DND-41 (cell line): Measurements from ENCODE around the gene ERCC6L2.

Experiments used
- EZH2 ChIP-seq: IDR thresholded peaks from 3 replicates; pipeline ENCODE4 v1.6.1; 2012; ENCODE audit warnings: borderline replicate concordance, low read depth, mild to moderate bottlenecking, moderate library complexity, low read length, inconsistent platforms; ENCODE audit not compliant: severe bottlenecking
- TF ChIP-seq, protein P1 (sequence below): IDR thresholded peaks from 2 replicates; pipeline ENCODE4 v1.5.1; 2012; ENCODE audit warnings: borderline replicate concordance, low read length, moderate library complexity, mild to moderate bottlenecking; ENCODE audit not compliant: poor library complexity, severe bottlenecking; ENCODE audit errors: extremely low read depth

DNA sequence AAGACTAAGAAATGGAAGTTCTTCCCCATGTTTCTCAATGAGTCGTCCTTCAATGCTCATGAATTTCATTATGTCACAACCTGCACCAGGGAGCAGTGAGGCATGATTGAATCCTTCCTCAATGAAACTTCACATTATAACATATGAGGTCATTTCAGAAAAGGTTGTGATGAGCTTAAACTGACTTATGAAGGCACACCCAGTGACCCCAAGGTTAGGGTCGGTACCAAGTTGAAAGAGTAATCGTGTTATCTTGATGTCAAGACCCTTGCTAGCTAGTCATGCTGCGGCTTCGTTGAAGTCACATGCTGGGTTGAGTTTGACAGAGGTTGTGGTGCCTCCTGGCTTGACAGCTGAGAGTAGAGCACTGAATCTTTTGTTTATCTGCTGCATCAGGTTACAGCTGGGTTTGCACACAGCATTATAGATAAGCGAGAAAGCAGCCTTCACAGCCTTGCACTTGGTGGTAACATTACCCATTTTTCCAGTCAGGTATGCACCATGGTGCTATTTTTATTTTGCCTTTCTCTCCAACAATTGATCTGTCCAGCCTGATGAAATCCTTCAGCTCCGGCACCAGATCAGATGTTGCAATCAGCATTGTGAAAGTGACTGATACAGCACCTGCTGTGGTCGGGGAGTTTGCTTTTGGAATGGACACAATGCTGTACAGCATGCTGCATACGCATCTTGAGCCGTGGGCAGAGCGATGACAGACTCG is 133.2 kb downstream of the ERCC6L2 start:
- TF ChIP-seq, protein P1, sequence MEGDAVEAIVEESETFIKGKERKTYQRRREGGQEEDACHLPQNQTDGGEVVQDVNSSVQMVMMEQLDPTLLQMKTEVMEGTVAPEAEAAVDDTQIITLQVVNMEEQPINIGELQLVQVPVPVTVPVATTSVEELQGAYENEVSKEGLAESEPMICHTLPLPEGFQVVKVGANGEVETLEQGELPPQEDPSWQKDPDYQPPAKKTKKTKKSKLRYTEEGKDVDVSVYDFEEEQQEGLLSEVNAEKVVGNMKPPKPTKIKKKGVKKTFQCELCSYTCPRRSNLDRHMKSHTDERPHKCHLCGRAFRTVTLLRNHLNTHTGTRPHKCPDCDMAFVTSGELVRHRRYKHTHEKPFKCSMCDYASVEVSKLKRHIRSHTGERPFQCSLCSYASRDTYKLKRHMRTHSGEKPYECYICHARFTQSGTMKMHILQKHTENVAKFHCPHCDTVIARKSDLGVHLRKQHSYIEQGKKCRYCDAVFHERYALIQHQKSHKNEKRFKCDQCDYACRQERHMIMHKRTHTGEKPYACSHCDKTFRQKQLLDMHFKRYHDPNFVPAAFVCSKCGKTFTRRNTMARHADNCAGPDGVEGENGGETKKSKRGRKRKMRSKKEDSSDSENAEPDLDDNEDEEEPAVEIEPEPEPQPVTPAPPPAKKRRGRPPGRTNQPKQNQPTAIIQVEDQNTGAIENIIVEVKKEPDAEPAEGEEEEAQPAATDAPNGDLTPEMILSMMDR = no peak
- no peak for TF ChIP-seq EZH2
